Measurements from ENCODE around the gene PLEKHJ1. TPM values are rescaled to one million over a fixed set of nuclear protein-coding genes. Genes with fewer than 3 reads are reported as not detected.

PLEKHJ1 gene
- total and polyA plus RNA-seq, 2 of the 13 experiments (the other 11 are each of a cell fraction or from before 2014, with no cell fraction given) = 70.5 to 130 TPM

- peak; percentile 79; the same call in 1 of the 2 replicates for TF ChIP-seq MTF2 (CRISPR knock-in tag; IDR thresholded peaks at IDR 0.05; ENCODE audit: borderline replicate concordance)
- peak in 1 of 2 experiments; percentile 66; a peak in 1 of 4 replicates for TF ChIP-seq KLF16 (CRISPR knock-in tag; IDR thresholded peaks at IDR 0.05)
- no peak for TF ChIP-seq RFX3 (CRISPR knock-in tag; IDR thresholded peaks at IDR 0.05)
- peak; percentile 89; the same call in 1 of the 2 replicates for TF ChIP-seq ZNF841 (CRISPR knock-in tag; IDR thresholded peaks at IDR 0.05; ENCODE audit: borderline replicate concordance)
- TF ChIP-seq CREB1 (IDR thresholded peaks at IDR 0.05) = peak; percentile 49
- no peak; the same call in 1 of the 2 replicates for TF ChIP-seq CREB1 (CRISPR knock-in tag; IDR thresholded peaks at IDR 0.05)
- TF ChIP-seq PTBP1 (IDR thresholded peaks at IDR 0.05; ENCODE audit: low read depth, low read length, poor library complexity, severe bottlenecking) = no peak
- no peak for TF ChIP-seq ZNF770 (CRISPR knock-in tag; IDR thresholded peaks at IDR 0.05)
- 0 out of 2 replicates have a peak, but pooled peaks have one; percentile 50 for TF ChIP-seq MTA3 (CRISPR knock-in tag; IDR thresholded peaks at IDR 0.05)
- TF ChIP-seq CAMTA2 (CRISPR knock-in tag; IDR thresholded peaks at IDR 0.05; ENCODE audit: borderline replicate concordance) = no peak
- TF ChIP-seq ZSCAN9 (CRISPR knock-in tag; IDR thresholded peaks at IDR 0.05; ENCODE audit: borderline replicate concordance) = peak; percentile 99
- TF ChIP-seq THAP11 (CRISPR knock-in tag; IDR thresholded peaks at IDR 0.05) = peak; percentile 92
- peak; percentile 97 for TF ChIP-seq MXD1 (CRISPR knock-in tag; IDR thresholded peaks at IDR 0.05)
- peak; percentile 56 for TF ChIP-seq ZNF850 (CRISPR knock-in tag; conservative IDR thresholded peaks at IDR 0.05)
- TF ChIP-seq YEATS2 (CRISPR knock-in tag; IDR thresholded peaks at IDR 0.05; ENCODE audit: borderline replicate concordance) = peak; percentile 93
- peak; percentile 34; the same call in 1 of the 2 replicates for TF ChIP-seq ZNF333 (CRISPR knock-in tag; IDR thresholded peaks at IDR 0.05; ENCODE audit: borderline replicate concordance)
- no peak for TF ChIP-seq TRIM22 (IDR thresholded peaks at IDR 0.05)
- TF ChIP-seq EP300 (IDR thresholded peaks at IDR 0.05; ENCODE audit: low read depth in 2 of 2, low read length in 2 of 2) = no peak; a peak in 1 of 4 replicates
- no peak for TF ChIP-seq EP300 (CRISPR knock-in tag; IDR thresholded peaks at IDR 0.05; ENCODE audit: borderline replicate concordance)
- TF ChIP-seq MED1 (CRISPR knock-in tag; IDR thresholded peaks at IDR 0.05) = peak; percentile 72
- TF ChIP-seq DDIT3 (CRISPR knock-in tag; IDR thresholded peaks at IDR 0.05) = no peak
- 0 out of 2 replicates have a peak, but pooled peaks have one; percentile 68 for TF ChIP-seq ZNF484 (CRISPR knock-in tag; IDR thresholded peaks at IDR 0.05; ENCODE audit: borderline replicate concordance, low read depth)
- TF ChIP-seq ZNF24 (IDR thresholded peaks at IDR 0.05) = no peak
- TF ChIP-seq HNRNPLL (IDR thresholded peaks at IDR 0.05; ENCODE audit: low read depth, low read length, poor library complexity, severe bottlenecking) = peak; percentile 72
- no peak; the same call in none of the 2 replicates for TF ChIP-seq FOXK1 (CRISPR knock-in tag; IDR thresholded peaks at IDR 0.05; ENCODE audit: borderline replicate concordance, low read depth)
- no peak for TF ChIP-seq RFX5 (IDR thresholded peaks at IDR 0.05; ENCODE audit: low read depth, low read length)
- peak; percentile 82; the same call in 1 of the 2 replicates for TF ChIP-seq ZKSCAN8 (CRISPR knock-in tag; IDR thresholded peaks at IDR 0.05; ENCODE audit: borderline replicate concordance)
- TF ChIP-seq ATRX (CRISPR knock-in tag; IDR thresholded peaks at IDR 0.05; ENCODE audit: borderline replicate concordance) = no peak
These were observed at the start of gene PLEKHJ1, which contains the start of gene SF3A2 (continued) for GRCh38 chr19:2236314-2237050.
